ENCODE results near the gene FAIM2. TPM values are rescaled to one million over a fixed set of nuclear protein-coding genes. Genes with fewer than 3 reads are reported as not detected.

Gene FAIM2
- total and polyA plus RNA-seq, 2 donors from 2014 or later = 1.3 to 5.5 TPM

- TF ChIP-seq, protein P1, sequence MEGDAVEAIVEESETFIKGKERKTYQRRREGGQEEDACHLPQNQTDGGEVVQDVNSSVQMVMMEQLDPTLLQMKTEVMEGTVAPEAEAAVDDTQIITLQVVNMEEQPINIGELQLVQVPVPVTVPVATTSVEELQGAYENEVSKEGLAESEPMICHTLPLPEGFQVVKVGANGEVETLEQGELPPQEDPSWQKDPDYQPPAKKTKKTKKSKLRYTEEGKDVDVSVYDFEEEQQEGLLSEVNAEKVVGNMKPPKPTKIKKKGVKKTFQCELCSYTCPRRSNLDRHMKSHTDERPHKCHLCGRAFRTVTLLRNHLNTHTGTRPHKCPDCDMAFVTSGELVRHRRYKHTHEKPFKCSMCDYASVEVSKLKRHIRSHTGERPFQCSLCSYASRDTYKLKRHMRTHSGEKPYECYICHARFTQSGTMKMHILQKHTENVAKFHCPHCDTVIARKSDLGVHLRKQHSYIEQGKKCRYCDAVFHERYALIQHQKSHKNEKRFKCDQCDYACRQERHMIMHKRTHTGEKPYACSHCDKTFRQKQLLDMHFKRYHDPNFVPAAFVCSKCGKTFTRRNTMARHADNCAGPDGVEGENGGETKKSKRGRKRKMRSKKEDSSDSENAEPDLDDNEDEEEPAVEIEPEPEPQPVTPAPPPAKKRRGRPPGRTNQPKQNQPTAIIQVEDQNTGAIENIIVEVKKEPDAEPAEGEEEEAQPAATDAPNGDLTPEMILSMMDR (IDR thresholded peaks at IDR 0.05; ENCODE audit: borderline replicate concordance, extremely low read depth, insufficient read depth) = no peak
- intact Hi-C loops (cut with DNase I) = no loop called here
- H3K27me3 ChIP-seq (ENCODE audit: control insufficient read depth, insufficient read depth, low read length) = no peaks in the 10 kb centered on the region
- FAIRE-seq (no peak), DNase-seq (no peak)
- no peak overlapping the region for H3K27ac ChIP-seq (ENCODE audit: low read depth in 2 of 2, low read length in 2 of 2)
- no peaks in the 10 kb centered on the region for H3K36me3 ChIP-seq (ENCODE audit: control insufficient read depth in 2 of 3, insufficient read depth in 3 of 3, low read length in 3 of 3)
- no peaks in the 10 kb centered on the region for H3K9me3 ChIP-seq (ENCODE audit: control insufficient read depth in 2 of 3, insufficient read depth in 1 of 3, low read length in 3 of 3)
- H3K4me1 ChIP-seq (ENCODE audit: control insufficient read depth in 2 of 3, insufficient read depth in 2 of 3, low read depth in 1 of 3, low read length in 3 of 3) = peaks cover 2 to 37% (median 29%) of the 10 kb centered on the region in 3 donors
- no peak overlapping the region for H3K4me3 ChIP-seq (ENCODE audit: low read length in 3 of 3)
- H3K9ac ChIP-seq (ENCODE audit: low read length in 3 of 3) = no peak overlapping the region
Observed at GRCh38 chr12:49871263-49871561, 32.5 kb downstream of the FAIM2 start.

GRCh38 chr12:49870501-49871262, 33.0 kb downstream of the FAIM2 start:
- Histone ChIP-seq H3K36me3 (ENCODE audit: control insufficient read depth in 2 of 3, insufficient read depth in 3 of 3, low read length in 3 of 3) (no peaks in the 10 kb centered on the region), H3K27ac (ENCODE audit: low read depth in 2 of 2, low read length in 2 of 2) (no peak overlapping the region), H3K9me3 (ENCODE audit: control insufficient read depth in 2 of 3, insufficient read depth in 1 of 3, low read length in 3 of 3) (no peaks in the 10 kb centered on the region), H3K4me1 (ENCODE audit: control insufficient read depth in 2 of 3, insufficient read depth in 2 of 3, low read depth in 1 of 3, low read length in 3 of 3) (peaks cover 2 to 37% (median 29%) of the 10 kb centered on the region in 3 donors), H3K27me3 (ENCODE audit: control insufficient read depth, insufficient read depth, low read length) (no peaks in the 10 kb centered on the region), H3K9ac (ENCODE audit: low read length in 3 of 3) (no peak overlapping the region), H3K4me3 (ENCODE audit: low read length in 3 of 3) (no peak overlapping the region)
- intact Hi-C loops (cut with DNase I) = no loop called here
- FAIRE-seq (no peak), DNase-seq (no peak)
- TF ChIP-seq, protein P1 (IDR thresholded peaks at IDR 0.05; ENCODE audit: borderline replicate concordance, extremely low read depth, insufficient read depth) = no peak

GRCh38 chr12:49869816-49870500, 33.7 kb downstream of the FAIM2 start:
- FAIRE-seq = no peak
- no peak for DNase-seq
- TF ChIP-seq, protein P1 (IDR thresholded peaks at IDR 0.05; ENCODE audit: borderline replicate concordance, extremely low read depth, insufficient read depth) = no peak
- intact Hi-C loops (cut with DNase I) = no loop called here
- H3K27ac ChIP-seq (ENCODE audit: low read depth in 2 of 2, low read length in 2 of 2) = peak overlapping the region; percentile 34 to 63
- H3K36me3 ChIP-seq (ENCODE audit: control insufficient read depth in 2 of 3, insufficient read depth in 3 of 3, low read length in 3 of 3) = no peaks in the 10 kb centered on the region
- H3K9ac ChIP-seq (ENCODE audit: low read length in 3 of 3) = no peak overlapping the region
- peaks cover 2 to 37% (median 29%) of the 10 kb centered on the region in 3 donors for H3K4me1 ChIP-seq (ENCODE audit: control insufficient read depth in 2 of 3, insufficient read depth in 2 of 3, low read depth in 1 of 3, low read length in 3 of 3)
- H3K4me3 ChIP-seq (ENCODE audit: low read length in 3 of 3) = no peak overlapping the region
- no peaks in the 10 kb centered on the region for H3K27me3 ChIP-seq (ENCODE audit: control insufficient read depth, insufficient read depth, low read length)
- no peaks in the 10 kb centered on the region for H3K9me3 ChIP-seq (ENCODE audit: control insufficient read depth in 2 of 3, insufficient read depth in 1 of 3, low read length in 3 of 3)

Measured in kidney (tissue), 14 donors.